Measurements from ENCODE around the gene ZFTA. TPM values are rescaled to one million over a fixed set of nuclear protein-coding genes. Genes with fewer than 3 reads are reported as not detected.

Gene ZFTA
- total and polyA plus RNA-seq, 2 donors (not counting 3 experiments of a cell fraction or from before 2014, with no cell fraction given) = 9.9 to 25.2 TPM

DNA sequence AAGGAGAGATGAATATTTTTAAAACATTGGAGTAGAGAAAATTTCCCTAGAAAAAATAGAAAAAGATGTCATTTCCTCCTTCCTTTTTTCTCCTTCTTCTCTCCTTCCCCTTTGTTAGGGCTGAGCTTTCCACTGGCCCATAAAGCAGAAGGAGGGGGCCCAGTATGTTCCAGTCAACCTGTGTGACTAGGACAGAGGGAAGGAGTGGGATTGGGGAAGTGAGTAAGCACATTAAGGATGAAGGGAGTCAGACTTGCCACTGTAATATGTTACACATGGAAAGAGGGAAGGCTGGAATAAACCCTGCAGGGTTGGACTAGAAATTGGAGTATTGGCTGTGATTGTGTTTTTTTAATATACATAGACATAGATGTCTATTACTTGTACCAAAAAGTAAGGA lies 24.6 kb upstream of the ZFTA start:
- no TSS peak for BruUV-seq (replicated peaks)
- H4K20me1 ChIP-seq (replicated peaks; ENCODE audit: control insufficient read depth, extremely low read depth, insufficient read depth, low read length) = no peaks in the 10 kb centered on the region
- CTCF ChIA-PET = no interaction called here
- H3K27ac ChIP-seq (ENCODE audit: insufficient read depth, low read depth, low read length) = no peak overlapping the region
- no peaks in the 10 kb centered on the region for H3K36me3 ChIP-seq (ENCODE audit: control insufficient read depth in 2 of 2, extremely low read depth in 1 of 2, insufficient read depth in 2 of 2, low read length in 2 of 2)
- dilution Hi-C loops (cut with MboI; ENCODE audit: extremely low pct_ligation_motif_present, low sequenced_read_pairs) (no loop called here), intact Hi-C loops (cut with micrococcal nuclease) (no loop called here)
- H3K27me3 ChIP-seq (ENCODE audit: control insufficient read depth in 2 of 2, insufficient read depth in 2 of 2, low read length in 2 of 2) = no peaks in the 10 kb centered on the region
- no peaks in the 10 kb centered on the region for H3K79me2 ChIP-seq (ENCODE audit: control insufficient read depth, insufficient read depth, low read length)
- no peak for TF ChIP-seq POLR2A (IDR thresholded peaks at IDR 0.05; ENCODE audit: low read depth, low read length)
- DNase-seq (ENCODE audit: low read depth, low spot score) (no peak), FAIRE-seq (no peak)
- no peak overlapping the region for H3K4me3 ChIP-seq (replicated peaks in 1 of 3; ENCODE audit: insufficient read depth in 1 of 3, low read depth in 1 of 3, low read length in 3 of 3)
- no peaks in the 10 kb centered on the region for H3K9me3 ChIP-seq (replicated peaks; ENCODE audit: control insufficient read depth, insufficient read depth, low read length)
- no peaks in the 10 kb centered on the region for H3K9me1 ChIP-seq (replicated peaks; ENCODE audit: control insufficient read depth, extremely low read depth, insufficient read depth, low read length)
- H3K4me1 ChIP-seq (ENCODE audit: control insufficient read depth, extremely low read depth, insufficient read depth, low read length) = no peaks in the 10 kb centered on the region
- no peak overlapping the region for H3K9ac ChIP-seq (replicated peaks; ENCODE audit: extremely low read depth, insufficient read depth, low read length)
- no peak overlapping the region for H2AFZ ChIP-seq (ENCODE audit: low read depth, low read length)
- POLR2A ChIA-PET = no interaction called here
- no peak overlapping the region for H3K4me2 ChIP-seq (ENCODE audit: insufficient read depth, low read length)

DNA sequence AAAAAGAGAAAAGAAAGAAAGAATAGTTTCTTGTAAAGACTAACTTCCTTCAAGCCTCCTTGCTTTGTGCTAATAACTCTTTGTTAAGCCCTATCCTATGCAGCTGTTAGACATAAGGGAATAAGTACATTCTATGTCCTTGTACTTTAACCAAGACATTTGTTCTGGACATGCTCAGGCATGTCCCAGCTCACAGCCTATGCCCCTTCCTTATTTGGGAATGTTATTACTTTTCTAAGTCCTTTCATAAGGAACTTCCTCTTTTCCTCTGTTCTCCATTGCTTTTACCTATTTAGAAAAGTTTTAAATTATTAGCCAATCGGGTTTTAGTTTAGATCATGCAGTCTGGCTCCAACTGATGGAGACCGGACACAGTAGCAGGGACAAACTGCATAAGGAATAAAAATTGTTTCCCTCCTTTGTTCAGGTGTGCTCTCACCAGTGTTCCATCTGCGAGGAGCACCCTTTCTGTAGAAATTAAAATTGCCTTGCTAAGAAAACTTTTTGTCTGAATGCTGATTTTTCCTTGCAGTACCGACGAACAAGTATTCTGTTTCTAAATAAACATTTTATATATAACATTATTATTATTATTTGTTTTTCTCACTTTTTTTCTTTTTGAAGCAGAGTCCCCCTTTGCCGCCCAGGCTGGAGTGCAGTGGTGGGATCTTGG lies 23.1 kb upstream of the ZFTA start:
- Histone ChIP-seq H3K27me3 (ENCODE audit: control insufficient read depth in 2 of 2, insufficient read depth in 2 of 2, low read length in 2 of 2) (no peaks in the 10 kb centered on the region), H3K4me3 (replicated peaks in 1 of 3; ENCODE audit: insufficient read depth in 1 of 3, low read depth in 1 of 3, low read length in 3 of 3) (no peak overlapping the region), H2AFZ (ENCODE audit: low read depth, low read length) (no peak overlapping the region), H3K9ac (replicated peaks; ENCODE audit: extremely low read depth, insufficient read depth, low read length) (no peak overlapping the region), H3K79me2 (ENCODE audit: control insufficient read depth, insufficient read depth, low read length) (no peaks in the 10 kb centered on the region), H3K4me2 (ENCODE audit: insufficient read depth, low read length) (no peak overlapping the region), H4K20me1 (replicated peaks; ENCODE audit: control insufficient read depth, extremely low read depth, insufficient read depth, low read length) (no peaks in the 10 kb centered on the region), H3K36me3 (ENCODE audit: control insufficient read depth in 2 of 2, extremely low read depth in 1 of 2, insufficient read depth in 2 of 2, low read length in 2 of 2) (no peaks in the 10 kb centered on the region), H3K9me3 (replicated peaks; ENCODE audit: control insufficient read depth, insufficient read depth, low read length) (no peaks in the 10 kb centered on the region), H3K9me1 (replicated peaks; ENCODE audit: control insufficient read depth, extremely low read depth, insufficient read depth, low read length) (no peaks in the 10 kb centered on the region), H3K4me1 (ENCODE audit: control insufficient read depth, extremely low read depth, insufficient read depth, low read length) (no peaks in the 10 kb centered on the region), H3K27ac (ENCODE audit: insufficient read depth, low read depth, low read length) (no peak overlapping the region)
- dilution Hi-C loops (cut with MboI; ENCODE audit: extremely low pct_ligation_motif_present, low sequenced_read_pairs) (no loop called here), intact Hi-C loops (cut with micrococcal nuclease) (no loop called here)
- no TSS peak for BruUV-seq (replicated peaks)
- ChIA-PET POLR2A (no interaction called here), CTCF (no interaction called here)
- FAIRE-seq (no peak), DNase-seq (ENCODE audit: low read depth, low spot score) (no peak)
- TF ChIP-seq POLR2A (IDR thresholded peaks at IDR 0.05; ENCODE audit: low read depth, low read length) (no peak), GATA2 (IDR thresholded peaks at IDR 0.05; ENCODE audit: insufficient read depth, insufficient read length, low read depth, low read length) (no peak), FOS (IDR thresholded peaks at IDR 0.05; ENCODE audit: borderline replicate concordance, insufficient read depth, low read length) (no peak), POLR2AphosphoS5 (IDR thresholded peaks at IDR 0.05; ENCODE audit: insufficient read depth, low read depth, low read length) (no peak), EZH2 (IDR thresholded peaks at IDR 0.05; ENCODE audit: borderline replicate concordance, low read depth, low read length, severe bottlenecking) (no peak), CTCF (IDR thresholded peaks at IDR 0.05; ENCODE audit: extremely low read depth in 1 of 2, insufficient read depth in 1 of 2, low read depth in 1 of 2, low read length in 2 of 2) (no peak), MYC (IDR thresholded peaks at IDR 0.05; ENCODE audit: low read depth, low read length) (no peak)
- TF ChIP-seq, protein P1, sequence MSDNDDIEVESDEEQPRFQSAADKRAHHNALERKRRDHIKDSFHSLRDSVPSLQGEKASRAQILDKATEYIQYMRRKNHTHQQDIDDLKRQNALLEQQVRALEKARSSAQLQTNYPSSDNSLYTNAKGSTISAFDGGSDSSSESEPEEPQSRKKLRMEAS (IDR thresholded peaks at IDR 0.05; ENCODE audit: insufficient read depth, insufficient read length) = no peak
